Measurements from ENCODE around the gene SCIN.
"Not testable (repeated sequence)": the region's sequence is repeated elsewhere in the genome, so short reads cannot be mapped to it uniquely, and the experiment has no call there.

Gene SCIN

DNA sequence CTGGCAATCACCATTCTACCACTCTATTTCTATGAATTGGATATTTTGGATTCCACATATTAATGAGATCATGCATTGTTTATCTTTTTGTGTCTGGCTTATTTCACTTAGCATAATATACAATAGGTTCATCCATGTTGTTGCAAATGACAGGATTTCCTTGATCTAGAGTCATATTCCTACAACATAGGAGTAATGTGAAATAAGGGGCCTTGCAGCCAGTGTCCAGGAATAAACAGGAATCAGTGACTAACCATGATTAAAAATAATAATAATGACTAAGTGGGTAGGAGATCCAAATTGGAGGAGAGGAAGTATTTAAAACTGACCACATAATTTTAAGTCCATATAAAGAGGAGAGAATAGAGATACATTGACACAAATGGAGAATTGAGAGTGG, 49.9 kb downstream of the SCIN start:
- no peak for DNase-seq

DNA sequence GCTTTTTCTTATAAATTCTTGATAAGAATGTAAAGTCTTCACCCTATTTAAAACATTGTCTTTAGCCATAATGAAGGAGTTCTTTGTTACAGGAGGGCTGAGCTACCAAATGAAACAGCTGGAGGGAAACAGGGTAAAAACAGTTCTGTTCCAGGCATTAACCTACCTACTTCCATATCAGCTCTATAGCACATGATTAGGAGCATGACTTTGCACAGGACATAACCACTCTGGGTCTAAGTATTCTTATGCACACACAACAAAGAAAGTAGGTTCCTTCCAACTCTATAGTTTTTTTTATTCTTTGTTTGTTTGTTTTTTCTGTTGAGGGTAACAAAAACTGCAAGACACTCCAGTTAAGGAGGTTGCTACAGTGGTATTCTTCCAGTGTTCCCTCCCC, 52.7 kb downstream of the SCIN start:
- peak; percentile 13 for DNase-seq

DNA sequence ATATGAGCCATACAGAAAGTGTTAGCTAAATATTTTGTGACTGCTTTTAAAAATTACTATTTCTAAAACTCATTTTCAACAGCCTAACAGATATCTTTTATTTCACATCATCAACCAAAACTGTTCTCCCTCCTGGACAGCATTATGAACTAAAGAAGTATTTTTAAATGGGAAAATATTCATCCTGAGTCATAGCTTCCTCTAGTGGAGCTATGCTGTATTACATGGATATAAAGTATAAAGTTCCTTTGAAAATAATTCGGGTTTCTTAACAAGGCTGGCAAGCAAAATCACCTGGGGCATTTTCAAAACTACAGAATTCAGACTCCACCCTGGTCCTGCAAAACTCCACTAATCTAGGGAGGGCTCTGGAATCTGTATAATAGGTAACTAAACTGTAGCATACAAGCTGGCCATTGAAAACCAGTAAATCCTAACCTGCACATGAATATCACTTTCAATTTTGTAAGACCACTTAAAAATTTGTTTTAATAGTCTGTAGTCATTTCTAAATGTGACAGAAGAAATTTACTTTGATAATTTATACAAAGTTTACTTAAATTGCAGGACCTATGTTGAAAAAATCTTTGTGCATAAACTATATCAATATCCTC, 53.5 kb downstream of the SCIN start:
- DNase-seq = peak; percentile 58

DNA sequence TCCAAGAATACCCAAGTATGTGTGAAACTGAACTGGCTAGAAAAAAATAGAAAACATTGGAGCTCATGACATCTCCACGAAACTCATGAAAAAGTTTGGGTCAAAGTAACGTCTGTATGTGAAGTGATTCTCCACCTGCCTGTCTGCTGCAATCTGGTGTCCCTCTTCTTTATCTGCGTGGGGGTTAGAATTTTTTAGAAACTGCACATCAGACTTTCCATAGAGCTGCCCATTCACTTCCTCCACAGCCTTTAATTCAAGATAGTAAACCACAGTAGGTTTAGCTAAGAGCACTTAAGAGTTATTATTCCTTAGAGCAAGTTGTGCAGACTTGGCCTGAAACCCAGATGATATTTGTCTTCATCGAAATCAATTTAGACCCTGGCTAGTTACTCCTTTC, 55.3 kb downstream of the SCIN start:
- peak; percentile 71 for DNase-seq

GRCh38 chr7:12629816-12630512, 59.4 kb downstream of the SCIN start:
- no peak for DNase-seq

- no peak for DNase-seq
Measured at GRCh38 chr7:12630513-12630819, 59.9 kb downstream of the SCIN start.

GRCh38 chr7:12633582-12633981, 63.1 kb downstream of the SCIN start:
- DNase-seq = peak; percentile 72

DNA sequence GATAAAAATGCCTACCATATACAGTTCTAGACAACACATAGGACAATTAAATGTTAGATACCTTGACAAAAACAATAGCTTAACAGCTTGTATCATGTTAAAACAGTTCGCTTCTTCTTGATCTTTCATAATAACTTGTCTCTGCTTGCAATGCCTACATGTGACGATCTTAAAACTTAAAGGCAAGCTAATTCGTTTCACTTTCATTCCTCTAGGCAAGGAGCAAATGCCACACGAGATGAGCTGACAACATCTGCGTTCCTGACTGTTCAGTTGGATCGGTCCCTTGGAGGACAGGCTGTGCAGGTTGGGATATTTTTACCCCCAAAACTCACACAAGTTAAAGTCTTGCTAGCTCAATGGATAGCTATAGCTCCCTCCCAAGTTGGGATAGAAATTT, 65.3 kb downstream of the SCIN start:
- DNase-seq = peak; percentile 51

- no peak for DNase-seq
Measured at GRCh38 chr7:12637328-12637727, 66.8 kb downstream of the SCIN start.

DNA sequence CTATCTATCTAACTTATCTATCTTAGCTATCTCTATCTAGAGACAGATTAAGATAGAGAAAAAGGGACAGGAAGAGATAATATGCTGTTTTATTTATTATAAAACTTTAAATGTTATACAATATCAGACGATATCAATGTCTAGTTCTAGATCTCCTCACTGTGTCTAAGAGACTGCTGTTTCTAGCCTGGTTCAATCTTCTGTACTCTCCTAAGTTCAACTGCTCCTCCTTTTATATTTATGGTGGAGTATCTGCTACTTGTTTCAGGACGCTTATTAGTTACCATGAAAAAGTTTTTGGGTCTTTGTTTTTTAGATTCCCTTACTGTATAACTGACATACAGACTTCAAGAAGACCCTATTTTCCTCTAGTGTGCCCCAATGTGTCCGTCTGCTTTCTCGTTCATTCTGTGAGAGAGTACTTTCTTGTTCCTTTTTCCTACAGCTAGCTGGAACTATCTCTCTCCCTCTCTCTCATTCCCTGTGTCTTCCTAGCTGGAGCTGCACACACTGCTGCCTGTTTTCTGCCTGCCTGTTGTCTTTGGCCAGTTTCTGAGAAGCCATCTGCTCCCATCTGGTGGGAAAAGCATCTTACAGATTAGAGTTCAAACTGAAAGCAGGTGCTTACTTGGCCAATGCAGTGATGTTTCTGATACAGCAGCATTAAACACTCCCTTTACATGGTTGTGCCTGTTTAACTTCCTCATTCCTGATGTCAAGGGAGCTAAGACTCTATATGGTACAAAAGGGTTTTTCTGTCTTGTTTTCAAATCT, 67.5 kb downstream of the SCIN start:
- DNase-seq = peak; percentile 67

GRCh38 chr7:12638851-12639456, 68.4 kb downstream of the SCIN start:
- DNase-seq = peak; percentile 83

DNA sequence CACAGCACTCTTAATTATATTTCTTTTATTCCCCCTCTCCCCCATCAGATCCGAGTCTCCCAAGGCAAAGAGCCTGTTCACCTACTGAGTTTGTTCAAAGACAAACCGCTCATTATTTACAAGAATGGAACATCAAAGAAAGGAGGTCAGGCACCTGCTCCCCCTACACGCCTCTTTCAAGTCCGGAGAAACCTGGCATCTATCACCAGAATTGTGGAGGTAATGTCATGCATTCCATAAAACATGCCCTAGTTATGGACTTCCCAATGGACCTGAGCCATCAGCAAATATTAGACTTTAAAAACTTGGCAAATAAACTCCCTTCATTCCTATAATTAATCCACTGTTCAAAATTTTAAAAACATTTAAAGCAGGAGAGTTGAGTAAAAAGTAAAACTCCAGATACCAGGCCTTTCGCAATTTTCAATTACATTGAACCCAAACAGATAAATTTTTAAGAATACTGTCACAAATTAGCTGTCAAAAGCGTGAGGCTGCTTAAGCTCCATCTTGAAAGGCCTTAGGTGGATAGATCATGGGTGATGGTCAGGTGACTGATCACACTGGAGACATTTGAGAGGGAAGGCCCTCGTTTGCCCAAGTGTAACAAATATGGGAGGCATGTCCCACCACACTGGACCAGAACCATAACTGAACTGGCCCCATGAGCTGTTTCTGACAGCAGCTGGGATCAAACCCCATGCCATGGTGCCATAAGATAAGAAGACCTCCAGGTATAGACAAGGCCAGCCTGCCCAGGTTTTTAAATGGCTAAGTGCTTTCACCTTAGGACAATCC, 70.0 kb downstream of the SCIN start:
- DNase-seq = no peak

DNA sequence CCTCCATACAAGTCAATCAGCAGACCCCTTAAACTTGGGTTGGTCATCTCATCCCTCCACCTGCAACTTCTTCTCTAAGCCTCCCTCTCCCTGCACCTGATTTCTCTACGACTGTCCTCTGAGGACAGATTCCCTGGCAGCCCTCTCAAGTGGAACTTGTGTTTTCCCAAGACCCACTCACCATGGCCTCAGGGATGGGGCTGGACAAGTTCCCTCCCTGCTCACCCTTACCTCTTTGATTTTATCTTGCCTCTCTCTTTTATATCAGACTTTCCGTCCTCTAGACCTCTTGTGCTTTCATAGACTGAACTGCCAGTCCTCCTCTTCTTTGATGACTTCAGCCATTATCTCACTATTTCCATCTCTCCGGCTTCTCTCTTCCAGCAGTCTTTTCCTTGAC, 70.7 kb downstream of the SCIN start:
- no peak for DNase-seq

DNA sequence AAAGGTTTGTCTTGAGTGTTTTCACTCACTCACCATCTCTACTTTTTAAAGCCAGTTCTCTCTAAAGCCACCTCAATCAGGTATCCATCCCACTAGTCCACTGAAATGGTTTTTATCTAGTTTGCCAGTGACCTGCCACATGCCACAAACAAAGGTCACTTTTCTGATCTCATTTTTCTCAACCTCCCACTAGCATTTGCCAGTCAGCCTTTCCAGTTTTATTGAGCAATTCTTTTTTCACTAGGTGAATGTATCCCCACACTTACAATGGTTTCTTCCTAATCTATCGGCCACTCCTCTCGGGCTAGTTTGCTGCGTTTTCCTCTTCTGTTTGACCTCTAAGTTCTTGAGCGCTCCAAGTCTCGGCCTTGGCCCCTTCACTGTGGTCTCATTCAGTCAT, 72.0 kb downstream of the SCIN start:
- DNase-seq = no peak

DNA sequence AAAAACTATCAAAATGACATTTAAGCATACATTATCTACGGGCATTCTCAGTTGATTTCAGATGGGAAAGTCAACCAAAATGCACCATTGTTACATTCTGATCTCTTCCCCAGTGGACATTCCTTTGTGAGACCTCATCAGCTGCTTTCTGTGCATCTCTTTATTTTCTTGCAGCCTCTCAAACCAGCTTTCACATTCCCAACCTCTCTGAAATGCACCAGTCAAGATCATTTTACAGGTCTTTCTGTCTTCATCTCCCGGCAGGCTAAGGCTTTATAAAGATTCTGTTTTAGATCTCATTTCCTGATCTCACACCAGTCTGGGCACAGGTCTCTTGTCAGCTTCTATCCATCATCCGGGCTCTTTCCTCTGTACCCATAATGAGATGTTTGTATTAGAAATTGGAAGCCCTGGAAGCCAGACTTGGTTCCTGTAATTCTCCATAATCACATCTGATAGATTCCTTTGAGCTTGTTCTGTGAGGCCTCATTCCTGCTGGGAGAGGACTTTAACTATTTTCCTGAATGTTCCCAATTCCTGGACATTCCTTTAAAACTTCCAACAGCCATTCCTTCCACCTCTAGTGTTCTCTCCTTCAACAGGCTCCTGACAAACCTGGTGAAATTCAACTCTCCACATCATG, 72.6 kb downstream of the SCIN start:
- DNase-seq = no peak

GRCh38 chr7:12643644-12644043, 73.1 kb downstream of the SCIN start:
- peak; percentile 67 for DNase-seq

DNA sequence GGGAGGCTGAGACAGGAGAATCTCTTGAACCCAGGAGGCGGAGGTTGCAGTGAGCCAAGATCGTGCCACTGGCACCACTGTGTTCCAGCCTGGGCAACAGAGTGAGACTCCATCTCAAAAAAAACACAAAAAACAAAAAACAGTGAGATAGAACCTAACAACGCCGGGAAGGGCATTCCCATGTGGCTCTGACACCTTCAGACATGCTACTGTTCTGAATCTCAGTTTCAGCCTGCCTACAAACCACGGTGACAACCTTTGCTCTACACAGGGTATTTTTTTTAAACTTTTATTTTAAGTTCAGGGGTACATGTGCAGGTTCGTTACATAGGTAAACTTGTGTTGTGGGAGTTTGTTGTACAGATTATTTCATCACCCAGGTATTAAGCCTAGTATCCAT, 74.7 kb downstream of the SCIN start:
- not testable (repeated sequence) for DNase-seq

- peak; percentile 76 for DNase-seq
Measured at GRCh38 chr7:12646139-12646538, 75.6 kb downstream of the SCIN start.

GRCh38 chr7:12647364-12648219, 77.1 kb downstream of the SCIN start:
- DNase-seq = peak; percentile 49

DNA sequence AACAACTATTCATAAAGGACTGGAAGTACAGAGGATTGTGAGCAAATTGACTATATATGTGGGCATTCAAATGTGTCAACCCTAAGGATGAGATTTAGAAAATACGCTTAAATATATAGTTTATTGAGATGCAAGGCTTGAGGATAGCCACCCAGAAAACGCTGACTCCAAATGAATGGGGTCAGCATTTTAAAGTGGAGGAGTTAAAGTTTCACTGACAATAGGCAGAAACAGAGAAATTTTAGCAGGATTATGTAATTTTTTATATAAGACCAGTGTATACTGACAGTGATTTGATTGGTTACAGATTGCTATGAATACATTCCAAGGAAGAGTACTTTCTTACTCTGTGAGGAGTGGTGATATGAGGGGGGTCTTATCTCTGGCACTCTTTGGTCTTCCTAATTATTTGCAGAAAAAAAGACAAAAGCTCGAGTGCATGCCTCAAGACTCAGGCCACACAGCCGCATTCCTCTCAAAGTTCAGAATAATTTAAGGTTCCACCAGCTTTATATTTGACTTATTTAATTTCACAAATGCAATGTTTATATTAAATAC, 78.3 kb downstream of the SCIN start:
- DNase-seq = no peak

- no peak for DNase-seq
Measured at GRCh38 chr7:12649348-12649747, 78.8 kb downstream of the SCIN start.

All from hematopoietic multipotent progenitor cell treated with erythropoietin and hydrocortisone succinate and interleukin-3 and kit ligand, for 4 days (in vitro differentiated cells).